ENCODE data around the gene SLC35F3.
"Not testable (repeated sequence)": the region's sequence is repeated elsewhere in the genome, so short reads cannot be mapped to it uniquely, and the experiment has no call there.

The SLC35F3 gene

DNA sequence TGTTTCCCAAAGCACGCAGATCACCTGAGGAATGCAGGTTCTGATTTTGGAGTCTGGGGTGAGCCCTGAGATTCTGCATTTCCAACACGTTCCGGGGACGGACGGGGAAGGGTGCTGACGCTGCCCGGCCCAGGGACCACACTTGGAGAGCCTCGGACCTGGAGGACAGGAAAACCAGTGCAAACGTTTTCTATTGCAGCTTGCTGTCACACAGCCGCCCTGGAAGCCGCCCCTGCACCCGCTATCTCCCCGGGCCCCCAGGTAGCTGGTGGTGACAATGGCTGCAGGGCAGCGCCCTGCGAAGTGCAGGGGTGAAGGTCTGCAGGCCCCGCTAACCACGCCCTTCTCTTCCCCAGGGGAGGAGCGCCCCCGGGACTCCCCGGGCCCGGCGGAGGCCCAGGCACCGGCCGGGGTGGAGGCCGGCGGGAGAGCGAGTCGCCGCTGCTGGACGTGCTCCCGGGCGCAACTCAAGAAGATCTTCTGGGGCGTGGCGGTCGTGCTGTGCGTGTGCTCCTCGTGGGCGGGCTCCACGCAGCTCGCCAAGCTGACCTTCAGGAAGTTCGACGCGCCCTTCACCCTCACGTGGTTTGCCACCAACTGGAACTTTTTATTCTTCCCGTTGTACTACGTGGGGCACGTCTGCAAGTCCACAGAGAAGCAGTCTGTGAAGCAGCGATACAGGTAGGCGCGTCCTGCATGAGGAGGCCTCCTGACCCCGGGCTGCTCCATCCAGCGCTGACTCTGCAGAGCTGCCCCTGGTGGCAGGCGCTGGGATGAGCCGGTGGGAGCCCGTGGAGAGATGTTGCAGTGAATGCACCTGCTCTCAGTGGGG, 326.8 kb downstream of the SLC35F3 start:
- FAIRE-seq: no peak

DNA sequence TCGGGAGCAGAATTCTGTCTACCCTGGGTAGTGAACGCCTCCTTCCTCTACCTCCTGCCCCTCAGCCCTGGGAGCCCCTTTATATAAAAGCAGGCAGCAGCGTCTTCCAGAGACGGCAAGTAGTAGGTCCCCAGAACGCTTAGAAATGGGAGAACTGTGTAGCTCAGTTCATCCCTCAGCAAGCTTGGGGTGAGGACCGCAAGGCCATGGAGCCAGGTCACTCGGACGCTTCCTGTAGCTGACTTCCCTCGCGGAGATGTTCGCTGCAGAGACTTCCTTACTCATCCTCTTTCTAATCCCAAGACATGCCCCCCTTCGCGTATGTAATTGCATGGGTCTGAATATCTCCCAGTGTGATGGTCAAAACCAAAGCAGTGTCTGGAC, 327.4 kb downstream of the SLC35F3 start:
- FAIRE-seq: no peak

DNA sequence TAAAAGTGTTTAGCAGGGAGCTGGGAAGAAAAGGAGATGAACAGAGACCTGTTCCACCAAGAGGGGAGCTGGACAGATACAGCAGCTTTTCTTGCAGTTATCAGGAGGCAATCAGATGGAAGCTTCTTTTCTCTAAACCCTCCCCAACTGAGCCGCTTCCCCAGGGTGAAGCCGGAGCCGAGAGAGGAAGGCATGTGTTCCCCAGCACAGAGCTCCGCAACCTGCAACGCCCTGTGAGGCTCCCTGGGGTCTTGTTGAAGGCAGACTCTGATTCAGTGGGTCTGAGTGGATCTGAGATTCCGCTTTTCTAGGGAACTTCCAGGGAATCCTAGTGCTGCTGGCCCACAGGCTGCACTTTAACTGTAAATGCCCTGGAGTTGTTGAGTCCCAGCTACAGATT, 329.7 kb downstream of the SLC35F3 start:
- no peak for FAIRE-seq

DNA sequence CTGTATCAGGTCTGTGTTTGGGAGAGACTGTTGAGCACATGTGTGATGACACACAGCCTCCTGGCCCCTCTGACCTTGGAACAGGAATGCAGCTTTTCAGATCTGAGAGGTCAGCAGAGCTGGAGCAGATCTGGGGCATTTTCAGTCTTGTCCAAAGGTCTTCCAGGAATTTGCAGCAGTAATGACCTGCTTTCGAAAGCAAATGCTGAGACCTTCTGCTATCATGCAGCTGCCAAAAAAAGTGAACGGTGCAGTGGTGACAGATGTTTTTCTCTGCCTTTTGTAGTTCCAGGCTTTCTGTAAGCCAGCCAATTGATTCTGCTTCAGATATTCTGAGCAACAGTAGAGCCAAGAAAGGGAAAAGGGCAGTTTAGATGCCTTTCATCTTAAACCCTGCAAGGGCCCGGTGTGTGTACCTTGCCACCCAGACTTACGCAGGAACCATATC, 331.0 kb downstream of the SLC35F3 start:
- no peak for FAIRE-seq

DNA sequence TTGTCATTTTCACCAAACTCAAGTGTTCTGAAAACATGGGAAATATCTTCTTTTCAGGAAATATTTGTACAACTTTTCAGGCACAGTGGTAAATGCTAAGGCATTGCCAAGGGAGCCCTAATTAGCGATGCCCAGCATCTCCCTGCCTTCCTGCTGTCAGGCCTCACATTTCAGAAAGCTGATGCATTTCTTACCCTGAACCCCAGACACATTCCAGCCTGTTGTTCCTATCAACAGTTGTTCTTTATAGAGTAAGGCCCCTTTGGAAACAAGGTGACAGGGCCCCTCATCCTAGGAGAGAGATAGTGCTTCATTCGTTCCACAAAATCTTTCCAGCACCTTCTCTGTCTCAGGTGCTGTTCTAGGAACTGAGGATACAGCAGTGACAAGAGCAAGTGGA, 332.9 kb downstream of the SLC35F3 start:
- FAIRE-seq: no peak

DNA sequence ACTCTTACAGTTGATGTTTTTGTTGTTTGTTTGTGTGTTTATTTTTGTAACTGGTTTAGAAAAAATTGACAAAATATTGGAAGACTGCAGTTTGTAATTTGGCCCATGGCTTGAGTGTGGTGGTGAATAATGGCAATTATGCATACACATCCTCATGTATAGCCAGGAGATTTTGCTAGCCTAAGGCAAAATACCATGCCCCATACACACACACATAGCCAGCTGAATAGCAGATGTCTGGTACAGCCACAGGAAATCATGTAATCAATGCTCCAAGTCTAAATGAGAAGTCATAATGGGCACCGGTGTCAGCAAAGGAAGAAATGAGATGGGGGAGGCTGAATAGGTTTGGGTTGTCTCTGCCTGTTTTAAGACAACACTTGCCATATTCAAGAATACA, 333.6 kb downstream of the SLC35F3 start:
- no peak for FAIRE-seq

DNA sequence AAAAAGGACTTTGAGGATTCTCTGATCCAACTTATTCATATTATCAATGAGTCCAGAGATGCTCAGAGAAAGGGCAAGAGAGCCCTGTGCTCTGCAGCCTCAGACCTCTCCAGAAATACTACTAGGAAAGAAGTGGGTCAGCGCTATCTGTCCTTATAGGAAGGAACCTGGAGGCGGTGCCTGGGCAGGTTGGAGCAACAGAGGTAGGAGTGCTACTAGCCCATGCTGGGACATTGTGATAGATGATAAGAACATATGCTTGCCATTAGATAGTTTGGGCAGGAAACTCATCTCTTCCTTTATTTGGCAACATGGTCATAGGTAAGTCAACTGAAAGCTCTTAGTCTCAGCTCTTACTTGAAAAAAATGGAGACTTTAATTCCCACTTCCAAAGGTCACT, 335.0 kb downstream of the SLC35F3 start:
- FAIRE-seq: no peak

DNA sequence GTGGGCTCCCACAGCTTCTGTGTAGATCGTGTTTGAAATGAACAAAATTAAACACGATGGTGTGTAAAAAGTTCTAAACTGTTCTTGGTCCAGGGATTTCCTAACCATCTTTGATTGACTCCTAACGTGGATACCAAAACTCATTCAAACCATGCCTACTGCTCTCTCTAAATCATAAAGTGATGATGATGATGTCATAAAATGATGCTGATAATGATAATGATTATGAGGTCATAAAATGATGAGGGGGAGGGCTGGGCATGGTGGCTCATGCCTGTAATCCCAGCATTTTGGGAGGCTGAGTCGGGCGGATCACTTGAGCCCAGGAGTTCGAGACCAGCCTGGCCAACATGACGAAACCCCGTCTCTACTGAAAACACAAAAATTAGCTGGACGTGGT, 335.5 kb downstream of the SLC35F3 start:
- no peak for FAIRE-seq

DNA sequence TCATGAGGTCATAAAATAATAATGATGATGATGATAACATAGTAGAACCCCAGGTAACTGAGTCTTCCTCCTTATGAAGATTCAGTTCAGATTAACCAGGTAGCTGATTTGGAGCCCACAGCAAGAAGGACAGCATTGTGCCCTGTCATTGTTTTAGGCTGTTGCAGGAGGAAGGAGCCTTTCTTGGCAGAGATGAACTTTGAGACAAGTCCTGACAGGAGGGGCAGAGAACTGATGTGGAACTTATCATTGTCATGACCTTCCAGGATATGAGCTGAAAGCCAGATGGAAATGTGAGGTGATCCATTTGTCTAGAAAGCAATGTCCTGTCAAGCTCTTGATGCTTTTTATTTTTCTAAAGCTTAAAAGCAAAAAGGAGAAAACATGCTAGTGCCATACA, 336.2 kb downstream of the SLC35F3 start:
- no peak for FAIRE-seq

DNA sequence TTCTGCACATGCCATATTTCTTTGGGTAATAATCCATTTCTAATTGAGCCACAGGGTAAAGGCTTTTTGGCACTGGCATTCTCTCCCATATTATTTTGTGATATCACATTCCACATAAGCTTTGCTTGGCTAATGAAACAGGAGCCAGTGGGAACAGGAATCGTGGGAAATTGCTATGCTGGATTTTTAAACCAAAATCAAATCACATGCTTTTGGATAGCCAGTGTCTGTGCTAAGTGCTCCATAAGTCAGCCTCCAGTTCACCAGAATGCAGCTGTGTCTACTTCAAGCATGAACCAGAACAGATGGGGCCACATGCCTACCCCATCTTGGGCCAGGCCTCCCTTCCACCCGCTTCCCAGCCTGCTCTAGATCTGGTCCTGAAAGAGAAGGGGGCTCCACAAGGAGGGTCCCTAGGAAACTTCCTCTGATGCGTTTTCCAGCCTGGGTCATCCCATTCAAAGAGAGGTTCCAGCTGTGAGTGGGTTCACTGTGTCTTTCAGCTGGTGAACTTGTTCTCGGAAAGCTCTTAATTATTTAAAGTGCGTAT, 337.5 kb downstream of the SLC35F3 start:
- FAIRE-seq: no peak

DNA sequence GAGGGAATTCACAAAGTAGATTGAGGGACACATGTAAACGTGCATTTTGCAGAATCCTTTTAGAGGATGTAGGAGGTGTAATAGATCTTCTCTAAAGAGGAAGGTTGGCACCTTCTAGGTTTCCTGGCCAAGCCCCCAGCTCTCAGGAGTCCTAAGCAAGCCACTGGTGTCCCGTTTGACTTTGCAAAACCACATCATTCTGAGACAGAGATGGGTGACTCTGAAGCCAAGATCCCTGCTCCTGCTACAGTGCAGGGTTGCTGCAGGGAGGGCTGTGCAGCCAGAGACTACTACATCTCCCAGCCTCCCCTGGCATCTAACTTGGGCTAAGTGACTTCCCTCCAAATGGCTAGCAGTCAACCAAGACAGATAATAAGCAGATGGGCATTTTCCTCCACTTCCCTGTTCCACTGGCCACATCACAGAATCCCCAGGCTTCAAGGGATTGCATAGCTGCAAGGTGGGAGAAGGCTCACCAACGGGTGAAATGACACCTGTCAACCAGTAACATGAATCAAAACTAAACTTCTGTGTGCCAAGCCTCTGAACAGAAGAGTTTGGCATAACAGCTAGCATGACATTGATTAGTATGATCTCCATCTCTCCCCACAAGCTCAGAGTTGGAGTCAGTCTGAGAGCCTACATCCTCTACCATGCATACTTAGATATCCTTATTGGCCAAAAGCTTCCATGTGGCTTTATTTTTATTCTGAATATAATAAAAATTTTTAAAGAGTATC, 339.2 kb downstream of the SLC35F3 start:
- FAIRE-seq: no peak

DNA sequence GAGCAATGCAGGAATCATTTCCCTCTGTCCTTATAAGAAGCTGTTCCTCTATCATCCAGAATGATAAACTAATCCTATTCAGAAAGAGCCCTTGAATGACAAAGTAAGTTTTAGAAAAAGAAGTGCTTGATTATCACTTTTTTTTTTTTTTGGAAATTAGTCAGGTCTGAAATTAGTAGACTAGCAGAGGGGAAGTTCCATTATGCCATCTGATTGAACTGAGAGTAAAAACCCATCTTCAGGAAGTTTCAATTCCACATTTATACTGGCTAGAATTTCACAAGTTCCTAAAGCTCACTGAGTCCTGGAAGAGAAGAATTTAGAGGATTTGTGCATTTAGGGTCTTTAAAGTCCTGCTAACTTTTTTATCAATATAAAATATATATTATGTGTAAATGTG, 340.0 kb downstream of the SLC35F3 start:
- no peak for FAIRE-seq

DNA sequence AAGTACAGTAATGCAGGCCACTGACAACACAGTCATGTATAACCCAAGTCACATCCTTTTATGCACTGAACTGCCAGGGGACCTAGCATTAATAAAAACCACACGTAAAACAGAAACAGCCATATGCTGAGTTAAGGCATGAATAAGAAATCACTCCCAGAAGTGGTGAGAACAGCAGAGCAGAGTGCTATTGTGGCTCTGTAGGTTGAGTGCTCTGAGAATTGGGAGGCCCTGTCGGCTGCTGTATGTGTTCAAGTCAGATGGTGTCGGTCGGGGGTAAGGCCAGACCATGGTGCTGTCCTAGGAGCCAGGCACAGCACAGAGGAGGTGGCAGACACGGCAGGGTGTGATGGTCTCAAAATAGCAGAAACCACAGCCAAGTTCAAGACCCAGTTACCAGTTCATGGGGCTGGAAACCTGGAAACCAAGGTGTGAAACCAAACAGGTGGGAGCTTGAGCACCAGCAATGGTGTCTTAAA, 342.2 kb downstream of the SLC35F3 start:
- FAIRE-seq: no peak

DNA sequence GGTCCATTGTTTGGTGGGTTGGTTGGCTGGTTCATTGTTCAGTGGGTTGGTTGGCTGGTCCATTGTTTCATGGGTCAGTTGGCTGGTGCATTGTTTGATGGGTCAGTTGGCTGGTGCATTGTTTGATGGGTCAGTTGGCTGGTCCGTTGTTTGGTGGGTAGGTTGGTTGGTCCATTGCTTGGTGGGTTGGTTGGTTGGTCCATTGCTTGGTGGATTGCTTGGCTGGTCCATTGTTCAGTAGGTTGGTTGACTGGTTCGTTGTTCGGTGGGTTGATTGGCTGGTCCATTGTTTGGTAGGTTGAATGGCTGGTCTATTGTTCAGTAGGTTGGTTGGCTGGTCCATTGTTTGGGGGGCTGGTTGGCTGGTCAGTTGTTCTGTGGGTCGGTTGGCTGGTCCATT, 343.3 kb downstream of the SLC35F3 start:
- FAIRE-seq: not testable (repeated sequence)

DNA sequence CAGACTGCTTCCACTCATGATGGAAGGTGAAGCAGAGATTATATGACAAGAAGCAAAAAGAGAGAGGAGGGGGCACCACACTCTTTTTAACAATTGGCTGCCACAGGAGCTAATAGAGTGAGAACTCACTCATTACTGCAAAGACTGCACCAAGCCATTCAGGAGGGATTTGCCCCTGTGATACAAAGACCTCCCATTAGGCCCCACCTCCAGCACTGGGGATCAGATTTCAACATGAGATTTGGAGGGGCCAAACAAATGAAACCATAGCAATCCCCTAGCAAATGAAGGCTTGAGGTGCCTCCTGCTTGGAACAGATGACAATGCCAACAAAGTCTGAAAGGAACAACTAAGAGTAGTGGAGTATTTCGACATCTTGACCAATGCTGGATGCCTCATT, 346.3 kb downstream of the SLC35F3 start:
- FAIRE-seq: no peak

DNA sequence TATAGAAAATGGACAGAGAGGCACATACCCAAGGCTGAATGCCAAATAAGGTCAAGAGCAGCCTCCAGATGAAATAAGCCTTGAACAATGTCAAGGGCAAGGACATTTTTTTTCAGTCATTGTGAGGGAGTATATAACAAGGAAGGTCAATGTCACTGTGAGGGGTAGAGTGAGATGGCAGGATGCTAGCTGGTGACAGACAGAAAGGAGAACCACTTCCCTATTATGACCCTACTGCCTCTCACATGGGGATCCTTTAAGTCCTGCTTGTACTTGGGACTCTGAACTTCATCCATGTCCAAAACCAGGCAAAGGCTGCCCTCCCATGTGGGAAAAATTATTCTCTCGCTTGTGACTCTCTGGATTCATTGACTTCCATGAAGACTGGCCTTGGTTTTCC, 349.3 kb downstream of the SLC35F3 start:
- FAIRE-seq: no peak

DNA sequence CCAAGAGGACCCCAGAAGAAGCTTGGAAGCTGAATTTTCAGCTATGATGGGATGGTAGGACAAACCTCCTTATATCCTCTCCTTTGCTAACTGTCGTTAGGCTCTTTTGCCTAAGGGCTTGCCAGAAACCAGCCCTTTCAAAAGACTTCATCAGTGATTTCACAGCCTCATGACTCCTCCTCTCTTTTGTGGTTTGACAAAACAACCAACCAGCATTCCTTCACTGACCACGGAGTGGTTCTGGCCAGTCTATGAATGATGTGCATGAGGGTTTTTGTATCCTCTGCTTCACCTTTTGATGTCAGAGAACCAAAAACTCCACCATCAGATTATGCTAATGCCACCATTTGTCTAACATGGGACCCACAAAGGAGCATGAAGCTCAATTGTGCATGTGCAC, 351.9 kb downstream of the SLC35F3 start:
- no peak for FAIRE-seq

DNA sequence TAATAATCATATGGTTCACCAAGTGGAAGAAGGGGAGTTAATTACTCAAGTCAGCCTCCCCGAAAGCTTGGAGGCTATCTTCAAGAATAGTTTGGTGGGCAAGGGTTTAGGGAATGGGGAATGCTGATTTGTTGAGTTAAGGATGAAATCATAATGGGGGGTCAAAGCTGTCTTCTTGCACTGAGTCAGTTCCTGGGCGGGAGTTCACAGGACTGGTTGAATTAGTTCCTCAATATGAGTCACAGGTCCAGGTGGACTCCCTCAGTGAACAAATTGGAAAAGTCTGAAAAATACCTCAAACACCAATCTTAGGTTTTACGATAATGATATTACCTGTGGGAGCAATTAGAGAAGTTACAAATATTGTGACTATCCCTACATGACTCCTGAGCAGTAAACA, 353.6 kb downstream of the SLC35F3 start:
- no peak for FAIRE-seq

DNA sequence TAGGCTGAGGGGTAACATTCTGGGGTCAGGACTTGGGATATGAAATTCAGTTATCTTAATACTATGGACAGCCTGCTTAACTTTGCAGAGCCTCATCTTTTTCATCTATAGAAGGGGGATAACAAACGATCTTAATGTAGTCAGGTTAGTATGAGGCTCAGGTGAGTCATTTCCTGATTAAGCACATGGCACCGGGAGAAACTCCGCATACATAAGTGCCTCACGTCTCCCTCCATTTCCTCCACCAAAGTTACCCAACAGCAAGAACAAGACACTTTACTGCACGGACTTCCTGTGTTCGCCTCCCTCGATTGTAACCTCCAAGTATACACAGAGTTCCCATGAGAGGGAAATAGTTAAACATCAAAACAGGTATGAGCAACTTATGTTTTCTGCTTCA, 356.1 kb downstream of the SLC35F3 start:
- no peak for FAIRE-seq

DNA sequence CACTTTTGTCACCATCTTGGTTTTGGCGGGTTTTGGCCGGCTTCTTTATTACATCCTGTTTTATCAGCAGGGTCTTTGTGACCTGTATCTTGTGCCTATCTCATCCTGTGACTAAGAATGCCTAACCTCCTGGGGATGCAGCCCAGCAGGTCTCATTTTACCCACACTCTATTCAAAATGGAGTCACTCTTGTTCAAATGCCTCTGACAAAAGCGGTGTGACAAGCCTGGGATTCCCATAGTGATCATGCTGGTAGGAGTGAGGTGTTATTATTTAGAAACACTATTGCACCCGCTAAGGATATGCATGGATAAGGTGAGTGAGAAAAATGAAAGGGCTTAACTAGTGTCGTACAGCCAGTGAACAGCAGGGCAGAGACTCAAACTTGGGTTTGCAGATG, 357.1 kb downstream of the SLC35F3 start:
- FAIRE-seq: no peak

DNA sequence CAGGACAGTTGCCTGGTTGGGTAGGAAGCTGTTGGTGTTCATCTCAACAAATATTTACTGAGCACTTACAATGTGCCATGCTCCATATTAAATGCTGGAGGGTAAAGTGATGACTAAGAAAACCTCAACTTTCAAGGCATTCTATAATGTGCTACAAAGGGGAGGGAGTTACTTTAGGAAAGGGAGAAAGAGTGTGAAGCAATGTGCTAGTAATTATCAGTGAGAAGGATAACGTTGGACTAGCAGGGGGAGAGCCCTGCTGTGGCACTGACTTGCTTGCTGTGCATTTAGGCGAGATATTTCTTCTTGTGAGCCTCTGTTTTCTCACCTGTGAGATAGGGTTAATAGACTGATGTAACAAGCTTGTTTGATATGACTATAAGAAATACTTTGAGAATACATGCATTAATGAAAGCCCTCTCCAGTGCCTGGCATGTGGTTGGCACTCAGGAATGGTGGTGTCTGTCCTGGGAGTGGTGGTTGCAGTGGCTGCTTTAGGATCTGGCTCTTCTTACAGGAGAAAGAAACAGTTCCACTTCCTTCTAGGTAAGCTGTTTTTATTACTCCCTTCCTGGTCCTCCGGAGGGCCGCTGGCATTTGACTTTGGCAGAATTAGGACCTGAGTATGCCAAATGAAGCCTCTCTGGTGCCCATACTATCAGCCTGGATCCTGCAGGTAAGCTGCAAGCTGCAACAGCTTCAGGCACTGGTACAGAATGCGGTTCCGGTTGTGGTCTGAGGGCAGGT, 357.7 kb downstream of the SLC35F3 start:
- no peak for FAIRE-seq

DNA sequence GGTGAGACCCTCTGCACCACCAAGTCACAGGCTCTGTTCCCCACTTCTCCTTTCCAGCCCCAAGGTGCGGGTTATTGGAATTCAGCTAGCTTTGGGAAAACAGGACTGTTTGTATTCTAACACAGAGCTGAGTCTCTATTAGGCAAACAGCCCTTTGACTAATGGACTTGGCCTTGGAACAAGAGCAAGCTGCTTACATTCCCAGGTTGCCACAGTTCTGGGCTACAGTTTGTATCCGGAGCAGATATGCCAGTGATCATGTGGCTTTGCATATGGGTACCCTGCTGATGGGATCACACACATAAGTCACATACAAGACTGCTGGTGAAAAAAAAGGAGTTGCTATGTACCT, 358.3 kb downstream of the SLC35F3 start:
- FAIRE-seq: no peak

DNA sequence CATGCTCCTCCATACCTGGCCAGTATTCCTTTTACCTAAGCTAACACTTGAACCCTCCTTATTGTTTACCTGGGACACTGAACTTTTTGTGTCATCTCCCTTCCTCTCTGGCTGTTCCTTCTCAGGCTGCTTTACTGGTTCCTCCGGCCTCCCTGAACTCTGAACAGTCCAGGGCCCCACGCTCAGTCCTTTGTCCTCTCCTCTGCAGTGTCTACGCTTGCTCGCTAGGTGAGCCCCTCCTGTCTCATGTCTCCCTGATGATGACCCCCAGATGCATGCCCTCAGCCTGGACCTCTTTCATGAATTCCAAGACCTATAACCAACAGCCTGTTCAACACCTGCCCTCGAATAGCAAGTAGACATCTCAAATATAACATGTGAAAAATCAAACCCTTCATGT, 360.4 kb downstream of the SLC35F3 start:
- FAIRE-seq: no peak
